Mucosa of gallbladder (tissue), 1 donor: ENCODE measurements around the gene ZFYVE16. TPM values are rescaled to one million over a fixed set of nuclear protein-coding genes. Genes with fewer than 3 reads are reported as not detected.
A peak's percentile ranks its signal among the peaks of the same experiment; 100 is the strongest.
"Not testable (repeated sequence)": the region's sequence is repeated elsewhere in the genome, so short reads cannot be mapped to it uniquely, and the experiment has no call there.

ENCODE experiments used
- DNase-seq: peaks from one replicate; pipeline ENCODE4 v3.0.0-alpha.2; 2020; ENCODE audit warnings: low spot score
- total RNA-seq: library from RNA; stranded (reverse); gene quantifications from one replicate; pipeline ENCODE4 v1.2.1, GENCODE V29; 2021
- donor health status: DM: no; HTN: no; CAD: no.

The ZFYVE16 gene
- total RNA-seq, 1 donor from 2014 or later: 39.9 TPM

- peak; percentile 92 for DNase-seq
Measured at GRCh38 chr5:80487829-80488721, 80.2 kb downstream of the ZFYVE16 start, which contains the start of gene FAM151B. FAM151B (plus strand) TSS chr5:80488100; CDS start chr5:80488124, 24 bp downstream.

GRCh38 chr5:80491296-80491695 is 83.4 kb downstream of the ZFYVE16 start:
- DNase-seq: no peak

GRCh38 chr5:80492741-80493140 is 84.9 kb downstream of the ZFYVE16 start:
- no peak for DNase-seq

GRCh38 chr5:80493443-80493842 is 85.6 kb downstream of the ZFYVE16 start:
- DNase-seq: not testable (repeated sequence)

- DNase-seq: no peak
Measured at GRCh38 chr5:80495891-80496290, 88.0 kb downstream of the ZFYVE16 start.

- no peak for DNase-seq
Measured at GRCh38 chr5:80502800-80503199, 94.9 kb downstream of the ZFYVE16 start.

- no peak for DNase-seq
Measured at GRCh38 chr5:80503641-80504040, 95.8 kb downstream of the ZFYVE16 start.

- no peak for DNase-seq
Measured at GRCh38 chr5:80504833-80505232, 97.0 kb downstream of the ZFYVE16 start.

- no peak for DNase-seq
Measured at GRCh38 chr5:80507663-80508062, 99.8 kb downstream of the ZFYVE16 start.

- no peak for DNase-seq
Measured at GRCh38 chr5:80508844-80509243, 101.0 kb downstream of the ZFYVE16 start.

- no peak for DNase-seq
Measured at GRCh38 chr5:80509362-80509761, 101.5 kb downstream of the ZFYVE16 start.

GRCh38 chr5:80516826-80517225 is 109.0 kb downstream of the ZFYVE16 start:
- no peak for DNase-seq

Other genes starting within 250 kb of the ZFYVE16 start
- 87.2 TPM for gene SERINC5, start 152.0 kb upstream of the ZFYVE16 start, total RNA-seq
- gene SPZ1, start 88.1 kb upstream of the ZFYVE16 start, total RNA-seq: not detected
- 3.0 TPM for gene FAM151B, start 80.0 kb downstream of the ZFYVE16 start, total RNA-seq
- not detected for gene ANKRD34B, start 162.2 kb downstream of the ZFYVE16 start, total RNA-seq
- gene MSH3, start 246.6 kb downstream of the ZFYVE16 start, total RNA-seq: 16.1 TPM
- 19.7 TPM for gene DHFR, start 246.9 kb downstream of the ZFYVE16 start, total RNA-seq